Caco-2 (cell line): ENCODE data around the gene LYPD5. TPM values are rescaled to one million over a fixed set of nuclear protein-coding genes. Genes with fewer than 3 reads are reported as not detected.

Experiments
- BruUV-seq: library from RNA; stranded (reverse); fragments of 400-500 nt; replicated peaks from 2 replicates; lab custom pipeline; 2021; lab: Mats Ljungman, UMichigan
- CTCF ChIA-PET: fragments of 300-600 bp; sonication (Branson Sonifier 250); formaldehyde crosslinking; loops from one replicate; lab custom pipeline; 2022; ENCODE audit warnings: antibody characterized with exemption; lab: Charles Lee
- POLR2A ChIA-PET: fragments of 300-600 bp; sonication (Branson Sonifier 250); formaldehyde crosslinking; loops from one replicate; lab custom pipeline; 2022; ENCODE audit warnings: antibody characterized with exemption; lab: Charles Lee
- DNase-seq, 2 experiments: peaks; one replicate each; pipeline versions ENCODE4 v3.0.0 to v3.0.0-alpha.2; 2020 to 2022
- H3K27me3 ChIP-seq: replicated peaks from 2 replicates; pipeline ENCODE4 v1.6.0; 2011; ENCODE audit warnings: low read length; ENCODE audit not compliant: control insufficient read depth, insufficient read depth
- H3K36me3 ChIP-seq: 2 replicates; pipeline ENCODE4 v1.5.1; 2011; ENCODE audit warnings: low read length; ENCODE audit not compliant: control insufficient read depth, insufficient read depth
- H3K4me1 ChIP-seq: fragments of 250-450 bp; sonication (Bioruptor Pico); 2 replicates; pipeline ENCODE4 v1.5.1; 2020; ENCODE audit warnings: mild to moderate bottlenecking
- H3K4me3 ChIP-seq: 2 replicates; pipeline ENCODE4 v1.5.1; 2011; ENCODE audit warnings: low read depth, mild to moderate bottlenecking, control low read depth, low read length
- H3K9me3 ChIP-seq: fragments of 250-450 bp; sonication (Bioruptor Pico); 2 replicates; pipeline ENCODE4 v1.5.1; 2020; ENCODE audit warnings: mild to moderate bottlenecking, moderate library complexity
- H3K27ac Mint-ChIP-seq: one replicate; pipeline ENCODE4 v1.8.0; 2022; ENCODE audit warnings: mixed read lengths; ENCODE audit not compliant: unreplicated experiment
- H3K27me3 Mint-ChIP-seq: one replicate; pipeline ENCODE4 v1.8.0; 2022; ENCODE audit warnings: mixed read lengths; ENCODE audit not compliant: insufficient read depth, unreplicated experiment
- H3K36me3 Mint-ChIP-seq: one replicate; pipeline ENCODE4 v1.8.0; 2022; ENCODE audit warnings: mild to moderate bottlenecking, mixed read lengths; ENCODE audit not compliant: insufficient read depth, unreplicated experiment
- H3K4me1 Mint-ChIP-seq: one replicate; pipeline ENCODE4 v1.8.0; 2022; ENCODE audit warnings: low read depth, mixed read lengths; ENCODE audit not compliant: unreplicated experiment
- H3K4me3 Mint-ChIP-seq: one replicate; pipeline ENCODE4 v1.8.0; 2022; ENCODE audit warnings: mild to moderate bottlenecking, moderate library complexity, mixed read lengths; ENCODE audit not compliant: unreplicated experiment
- H3K9me3 Mint-ChIP-seq: one replicate; pipeline ENCODE4 v1.8.0; 2022; ENCODE audit warnings: mixed read lengths; ENCODE audit not compliant: unreplicated experiment
- CTCF ChIP-seq, 2 experiments: fragments of 200-600 bp in 1 of 2; IDR thresholded peaks; 1 replicate in 1 of 2; 2 replicates in 1 of 2; pipeline versions ENCODE4 v1.5.1 to v1.8.0; 2011 to 2022; ENCODE audit warnings: antibody characterized with exemption in 1 of 2, control low read depth in 1 of 2, inconsistent platforms in 1 of 2, low read depth in 1 of 2, low read length in 1 of 2, mild to moderate bottlenecking in 1 of 2, moderate library complexity in 1 of 2; ENCODE audit not compliant: insufficient read depth in 1 of 2, severe bottlenecking in 1 of 2, unreplicated experiment in 1 of 2
- intact Hi-C: fragments of 100-400 bp; cut with micrococcal nuclease; formaldehyde crosslinking; loops from one replicate; pipeline ENCODE4 v1.10.0; 2022; ENCODE audit not compliant: unreplicated experiment
- total RNA-seq: library from RNA; stranded (reverse); gene quantifications from 2 replicates; pipeline ENCODE4 v1.2.3, GENCODE V29; 2022

LYPD5 gene
- total RNA-seq, 1 experiment from 2014 or later = 0.95 TPM

DNA sequence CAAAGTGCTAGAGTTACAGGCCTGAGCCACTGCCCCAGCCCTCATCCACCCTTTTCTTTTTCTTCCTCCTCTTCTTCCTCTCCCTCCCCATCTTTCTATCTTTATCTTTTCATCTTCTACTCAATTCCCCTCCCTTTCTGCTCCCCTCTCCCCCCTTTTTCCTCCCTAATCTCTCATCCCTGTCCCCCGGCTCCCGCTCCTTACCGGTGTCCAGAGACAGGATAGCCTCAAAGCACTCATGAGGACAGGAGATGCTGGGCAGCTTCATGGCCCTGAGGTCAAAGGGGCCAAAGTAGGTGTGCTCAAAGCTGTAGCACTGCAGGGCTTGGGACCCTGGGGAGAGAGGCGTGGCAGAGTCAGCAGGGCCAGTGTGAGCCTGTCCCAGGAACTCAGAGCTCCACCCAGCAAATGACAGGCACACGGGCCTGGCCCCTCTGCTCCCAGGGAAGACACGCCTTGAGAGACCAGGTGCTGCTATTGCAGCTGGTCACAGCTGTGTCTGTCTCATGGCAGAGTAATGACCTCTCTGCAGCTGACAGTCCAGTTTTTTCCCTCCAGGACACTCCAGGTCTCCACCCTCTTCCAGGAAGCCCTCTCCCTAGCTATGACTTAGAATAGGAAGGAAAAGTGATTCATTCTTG lies 2.6 kb downstream of the LYPD5 start:
- Mint-ChIP-seq H3K9me3 (no peaks in the 10 kb centered on the region), H3K36me3 (no peaks in the 10 kb centered on the region), H3K4me1 (no peaks in the 10 kb centered on the region), H3K27me3 (peaks cover 4% of the 10 kb centered on the region), H3K27ac (no peak overlapping the region), H3K4me3 (peak overlapping the region; percentile 66)
- Histone ChIP-seq H3K9me3 (no peaks in the 10 kb centered on the region), H3K27me3 (no peaks in the 10 kb centered on the region; the same call in 1 of the 2 replicates), H3K36me3 (no peaks in the 10 kb centered on the region), H3K4me1 (peaks cover 7% of the 10 kb centered on the region; the same call in 1 of the 2 replicates), H3K4me3 (no peak overlapping the region)
- BruUV-seq = no TSS peak
- ChIA-PET CTCF (interaction anchor here (0.8 to 1.2 kb wide), 2 partner anchors 10 to 55 kb away, joined by 3 to 5 read pairs; no protein-coding TSS in a partner anchor), POLR2A (no interaction called here)
- no peak for TF ChIP-seq CTCF (IDR thresholded peaks at IDR 0.05; ENCODE audit: insufficient read depth in 1 of 2, low read depth in 1 of 2, low read length in 1 of 2, severe bottlenecking in 1 of 2, unreplicated experiment in 1 of 2)
- DNase-seq = peak in 1 of 2 experiments; percentile 75
- intact Hi-C loops = no loop called here

DNA sequence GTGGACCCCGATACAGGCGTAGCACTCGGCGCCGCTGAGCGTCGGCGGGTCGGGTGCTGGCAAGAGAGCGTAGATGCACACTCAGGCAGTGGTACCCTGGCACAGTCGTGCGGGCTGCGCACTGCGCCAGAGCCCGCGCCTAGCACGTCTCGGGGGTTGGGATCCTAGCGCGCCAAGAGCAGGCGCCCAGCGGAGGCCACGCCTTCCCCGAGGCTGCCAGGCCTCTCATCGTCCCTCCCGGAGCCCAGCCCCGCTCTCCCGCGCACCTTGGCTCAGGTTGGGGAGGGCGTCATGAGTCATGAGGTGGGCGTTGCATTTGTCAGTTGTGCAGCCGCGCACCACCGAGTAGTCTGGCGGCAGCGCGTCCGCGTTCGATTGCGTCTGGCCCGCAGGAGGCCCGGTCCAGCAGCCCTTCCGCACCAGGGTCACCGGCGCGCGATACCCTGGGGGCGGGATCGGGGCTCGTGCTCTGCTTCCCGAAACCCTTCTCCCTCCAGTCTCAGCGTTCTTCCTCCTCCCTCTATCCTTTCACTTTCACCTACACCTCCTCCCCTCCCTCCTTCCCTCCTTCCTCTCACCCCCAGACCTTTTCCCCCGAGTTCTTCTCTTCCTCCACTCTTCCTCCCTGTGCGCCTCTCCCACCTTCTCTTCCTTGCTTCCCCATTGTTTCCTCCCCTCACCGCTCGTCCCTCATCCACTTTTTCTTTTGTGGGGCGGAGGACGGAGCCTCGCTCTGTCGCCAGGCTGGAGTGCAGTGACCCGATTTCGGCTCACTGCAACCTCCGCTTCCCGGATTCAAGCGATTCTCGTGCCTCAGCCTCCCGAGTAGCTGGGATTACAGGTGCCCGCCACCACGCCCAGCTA lies 3.5 kb downstream of the LYPD5 start:
- BruUV-seq = no TSS peak
- no peak overlapping the region for H3K27ac Mint-ChIP-seq
- no peaks in the 10 kb centered on the region for H3K36me3 Mint-ChIP-seq
- no peaks in the 10 kb centered on the region; the same call in 1 of the 2 replicates for H3K27me3 ChIP-seq
- H3K4me3 ChIP-seq = peak overlapping the region; percentile 48
- peaks cover 7% of the 10 kb centered on the region; the same call in 1 of the 2 replicates for H3K4me1 ChIP-seq
- DNase-seq = peak; percentile 74 to 82
- H3K4me3 Mint-ChIP-seq = peak overlapping the region; percentile 66
- peaks cover 4% of the 10 kb centered on the region for H3K27me3 Mint-ChIP-seq
- intact Hi-C loops = no loop called here
- no peak for TF ChIP-seq CTCF (IDR thresholded peaks at IDR 0.05; ENCODE audit: insufficient read depth in 1 of 2, low read depth in 1 of 2, low read length in 1 of 2, severe bottlenecking in 1 of 2, unreplicated experiment in 1 of 2)
- H3K9me3 ChIP-seq = no peaks in the 10 kb centered on the region
- no peaks in the 10 kb centered on the region for H3K9me3 Mint-ChIP-seq
- ChIA-PET POLR2A (no interaction called here), CTCF (interaction anchor here (1.2 kb wide), 1 partner anchor 54 kb away, joined by 5 read pairs; no protein-coding TSS in a partner anchor)
- H3K4me1 Mint-ChIP-seq = no peaks in the 10 kb centered on the region
- no peaks in the 10 kb centered on the region for H3K36me3 ChIP-seq

DNA sequence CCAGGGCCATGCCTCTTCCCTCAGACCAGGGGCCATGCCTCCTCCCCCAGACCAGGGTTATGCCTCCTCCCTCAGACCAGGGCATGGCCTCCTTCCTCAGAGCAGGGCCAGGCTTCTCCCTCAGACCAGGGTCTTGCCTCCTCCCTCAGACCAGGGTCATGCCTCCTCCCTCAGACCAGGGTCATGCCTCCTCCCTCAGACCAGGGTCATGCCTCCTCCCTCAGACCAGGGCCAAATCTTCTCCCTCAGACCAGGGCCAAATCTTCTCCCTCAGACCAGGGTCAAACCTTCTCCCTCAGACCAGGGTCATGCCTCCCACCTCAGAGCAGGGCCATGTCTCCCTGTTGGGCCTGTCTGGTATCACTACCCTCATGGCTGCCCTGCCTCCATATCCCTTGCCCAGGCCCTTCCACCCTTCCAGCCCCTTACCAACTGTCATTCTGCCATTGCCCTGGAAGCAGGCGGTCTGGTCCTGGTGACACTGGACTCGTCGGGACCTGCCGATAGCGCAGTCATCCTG lies 4.2 kb downstream of the LYPD5 start:
- Mint-ChIP-seq H3K4me3 (peak overlapping the region; percentile 66), H3K36me3 (no peaks in the 10 kb centered on the region), H3K27ac (no peak overlapping the region), H3K4me1 (no peaks in the 10 kb centered on the region), H3K27me3 (peaks cover 6% of the 10 kb centered on the region), H3K9me3 (no peaks in the 10 kb centered on the region)
- Histone ChIP-seq H3K9me3 (no peaks in the 10 kb centered on the region), H3K27me3 (no peaks in the 10 kb centered on the region; the same call in 1 of the 2 replicates), H3K36me3 (no peaks in the 10 kb centered on the region), H3K4me1 (peaks cover 7% of the 10 kb centered on the region; the same call in 1 of the 2 replicates), H3K4me3 (peak overlapping the region; percentile 48)
- intact Hi-C loops = no loop called here
- no peak for TF ChIP-seq CTCF (IDR thresholded peaks at IDR 0.05; ENCODE audit: insufficient read depth in 1 of 2, low read depth in 1 of 2, low read length in 1 of 2, severe bottlenecking in 1 of 2, unreplicated experiment in 1 of 2)
- no peak for DNase-seq
- ChIA-PET POLR2A (no interaction called here), CTCF (no interaction called here)
- no TSS peak for BruUV-seq
